Spleen (tissue), 11 donors: ENCODE results near the gene CAMTA2. TPM values are rescaled to one million over a fixed set of nuclear protein-coding genes. Genes with fewer than 3 reads are reported as not detected.
"Not testable (repeated sequence)": the region's sequence is repeated elsewhere in the genome, so short reads cannot be mapped to it uniquely, and the experiment has no call there.

ENCODE experiments used
- DNase-seq: peaks from one replicate; pipeline ENCODE4 v3.0.0-alpha.2; 2020
- H3K27ac ChIP-seq, 8 donors: fragments of 200-600 bp; sonication (generic) in 7 of 8; 1 replicate in 4 of 8; 2 replicates in 4 of 8; pipeline versions ENCODE4 v1.5.0 to v1.8.0; 2016 to 2021; ENCODE audit warnings: inconsistent platforms in 4 of 8, mild to moderate bottlenecking in 4 of 8, moderate library complexity in 1 of 8
- H3K27me3 ChIP-seq, 7 donors: fragments of 200-600 bp; sonication (generic) in 6 of 7; replicated peaks in 1 of 7; 1 replicate in 4 of 7; 2 replicates in 3 of 7; pipeline versions ENCODE4 v1.5.0 to v1.8.0; 2016 to 2021; ENCODE audit warnings: inconsistent platforms in 3 of 7, mild to moderate bottlenecking in 1 of 7
- H3K36me3 ChIP-seq, 6 donors: fragments of 200-600 bp; sonication (generic) in 5 of 6; 1 replicate in 4 of 6; 2 replicates in 2 of 6; pipeline versions ENCODE4 v1.5.0 to v1.8.0; 2016 to 2021; ENCODE audit warnings: inconsistent platforms in 2 of 6
- H3K4me1 ChIP-seq, 6 donors: fragments of 200-600 bp; sonication (generic) in 5 of 6; 1 replicate in 3 of 6; 2 replicates in 3 of 6; pipeline versions ENCODE4 v1.5.0 to v1.8.0; 2016 to 2021; ENCODE audit warnings: inconsistent platforms in 3 of 6
- H3K4me3 ChIP-seq, 8 donors: fragments of 200-600 bp; sonication (generic) in 7 of 8; 1 replicate in 4 of 8; 2 replicates in 4 of 8; pipeline versions ENCODE4 v1.5.0 to v1.8.0; 2016 to 2021; ENCODE audit warnings: inconsistent platforms in 4 of 8, mild to moderate bottlenecking in 4 of 8, moderate library complexity in 2 of 8
- H3K9me3 ChIP-seq, 8 donors: fragments of 200-600 bp; sonication (generic) in 7 of 8; 1 replicate in 4 of 8; 2 replicates in 4 of 8; pipeline versions ENCODE4 v1.5.0 to v1.8.0; 2016 to 2021; ENCODE audit warnings: inconsistent platforms in 4 of 8
- POLR2A ChIP-seq, 3 donors: fragments of 450-650 bp; IDR thresholded peaks; one replicate each; pipeline ENCODE4 v1.5.1; 2017; ENCODE audit warnings: antibody characterized with exemption in 3 of 3, mild to moderate bottlenecking in 1 of 3
- POLR2AphosphoS5 ChIP-seq, 3 donors: sonication (generic); formaldehyde crosslinking; IDR thresholded peaks; one replicate each; pipeline ENCODE4 v1.5.1; 2017; ENCODE audit warnings: antibody characterized with exemption in 3 of 3
- WGBS, 5 donors: extraction: QIAGEN DNeasy Blood & Tissue Kit in 3 of 5; methylation state at CpG; one replicate each; pipeline versions ENCODE4 v1.1.5 to v1.1.7; 2013 to 2018; 5-methylcytosine and 5-hydroxymethylcytosine counted together
- intact Hi-C: fragments of 100-400 bp; cut with DNase I; formaldehyde crosslinking; loops from one replicate; pipeline ENCODE4 v1.15.0; 2023; ENCODE audit warnings: low total_unique reads
- polyA plus RNA-seq, 3 donors: library from polyadenylated mRNA; stranded (reverse); fragments of 200-250 nt; gene quantifications; one replicate each; pipeline ENCODE4 v1.2.1, GENCODE V29; 2013
- total RNA-seq, 7 donors: library from RNA; depleted of rRNA in 3 of 7; stranded (reverse); fragments of >200 nt in 3 of 7; fragmentation: NEBNext Ultra II Directional in 4 of 7; extraction: Animal tissue kit (Norgen Biotek cat#: 25700) in 4 of 7; gene quantifications; one replicate each; pipeline versions ENCODE4 v1.1.0 to v1.2.1, GENCODE V29; 2016 to 2021
- TF ChIP-seq, protein P1 (sequence below), 11 experiments: fragments of 200-600 bp in 7 of 11; fragments of 450-650 bp in 4 of 11; sonication (generic) in 4 of 11; IDR thresholded peaks in 8 of 11; conservative IDR thresholded peaks in 3 of 11; 1 replicate in 7 of 11; 2 replicates in 4 of 11; pipeline versions ENCODE4 v1.4.0 to v1.8.0; 2016 to 2021; ENCODE audit warnings: antibody characterized with exemption in 11 of 11, inconsistent platforms in 4 of 11, mild to moderate bottlenecking in 1 of 11
- donor health status: healthy with polysubstance abuse.
- donor health status: DM: no; HTN: no; CAD: no; lungs with moderate emphysema.
- donor health status: DM: no; HTN: no; CAD: no.
- donor health status: Bipolar disorder and iron deficiency.
- donor health status: healthy.
- donor health status: DM: no; HTN: no; CAD: no.
- donor health status: DM: yes; HTN: yes; CAD: no.

Gene CAMTA2
- total and polyA plus RNA-seq, 10 donors = 21.3 to 79.8 (median 50.5) TPM

DNA sequence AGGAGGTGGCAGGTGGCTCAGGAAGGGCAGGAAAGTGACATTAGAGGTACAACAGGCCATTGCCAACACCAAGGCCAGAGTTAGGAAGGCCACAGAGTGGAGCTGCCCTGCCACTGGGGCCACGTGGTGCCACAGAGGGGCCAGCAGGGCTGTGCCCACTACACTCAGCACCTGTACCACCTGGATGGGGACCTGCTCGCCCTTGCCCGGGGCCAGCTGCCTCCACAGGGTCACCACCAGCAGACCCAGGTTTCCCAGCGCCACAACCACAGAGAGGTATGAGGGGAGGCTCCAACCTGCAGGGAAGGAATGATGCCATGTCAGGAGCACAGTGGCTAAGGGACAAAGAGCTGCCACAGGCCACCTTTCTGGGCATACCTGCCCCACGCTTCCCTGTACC, 46.6 kb upstream of the CAMTA2 start:
- peaks cover 7 to 51% (median 29%) of the 10 kb centered on the region in 6 donors for H3K4me1 ChIP-seq
- no peaks in the 10 kb centered on the region for H3K36me3 ChIP-seq
- H3K27me3 ChIP-seq = peaks cover 0 to 29% (median 6%) of the 10 kb centered on the region in 7 donors
- H3K4me3 ChIP-seq = no peak overlapping the region
- 90 to 96% (median 91%) methylated on average over 2 to 5 of the region's 5 CpGs for WGBS, 5 donors
- no peak overlapping the region for H3K27ac ChIP-seq
- no peaks in the 10 kb centered on the region for H3K9me3 ChIP-seq
- TF ChIP-seq, protein P1, sequence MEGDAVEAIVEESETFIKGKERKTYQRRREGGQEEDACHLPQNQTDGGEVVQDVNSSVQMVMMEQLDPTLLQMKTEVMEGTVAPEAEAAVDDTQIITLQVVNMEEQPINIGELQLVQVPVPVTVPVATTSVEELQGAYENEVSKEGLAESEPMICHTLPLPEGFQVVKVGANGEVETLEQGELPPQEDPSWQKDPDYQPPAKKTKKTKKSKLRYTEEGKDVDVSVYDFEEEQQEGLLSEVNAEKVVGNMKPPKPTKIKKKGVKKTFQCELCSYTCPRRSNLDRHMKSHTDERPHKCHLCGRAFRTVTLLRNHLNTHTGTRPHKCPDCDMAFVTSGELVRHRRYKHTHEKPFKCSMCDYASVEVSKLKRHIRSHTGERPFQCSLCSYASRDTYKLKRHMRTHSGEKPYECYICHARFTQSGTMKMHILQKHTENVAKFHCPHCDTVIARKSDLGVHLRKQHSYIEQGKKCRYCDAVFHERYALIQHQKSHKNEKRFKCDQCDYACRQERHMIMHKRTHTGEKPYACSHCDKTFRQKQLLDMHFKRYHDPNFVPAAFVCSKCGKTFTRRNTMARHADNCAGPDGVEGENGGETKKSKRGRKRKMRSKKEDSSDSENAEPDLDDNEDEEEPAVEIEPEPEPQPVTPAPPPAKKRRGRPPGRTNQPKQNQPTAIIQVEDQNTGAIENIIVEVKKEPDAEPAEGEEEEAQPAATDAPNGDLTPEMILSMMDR (IDR thresholded peaks at IDR 0.05 in 8 of 11, conservative IDR thresholded peaks at IDR 0.05 in 3 of 11) = no peak
- TF ChIP-seq POLR2A (IDR thresholded peaks at IDR 0.05) = no peak
- no peak for TF ChIP-seq POLR2AphosphoS5 (IDR thresholded peaks at IDR 0.05)
- DNase-seq = no peak
- intact Hi-C loops = no loop called here

DNA sequence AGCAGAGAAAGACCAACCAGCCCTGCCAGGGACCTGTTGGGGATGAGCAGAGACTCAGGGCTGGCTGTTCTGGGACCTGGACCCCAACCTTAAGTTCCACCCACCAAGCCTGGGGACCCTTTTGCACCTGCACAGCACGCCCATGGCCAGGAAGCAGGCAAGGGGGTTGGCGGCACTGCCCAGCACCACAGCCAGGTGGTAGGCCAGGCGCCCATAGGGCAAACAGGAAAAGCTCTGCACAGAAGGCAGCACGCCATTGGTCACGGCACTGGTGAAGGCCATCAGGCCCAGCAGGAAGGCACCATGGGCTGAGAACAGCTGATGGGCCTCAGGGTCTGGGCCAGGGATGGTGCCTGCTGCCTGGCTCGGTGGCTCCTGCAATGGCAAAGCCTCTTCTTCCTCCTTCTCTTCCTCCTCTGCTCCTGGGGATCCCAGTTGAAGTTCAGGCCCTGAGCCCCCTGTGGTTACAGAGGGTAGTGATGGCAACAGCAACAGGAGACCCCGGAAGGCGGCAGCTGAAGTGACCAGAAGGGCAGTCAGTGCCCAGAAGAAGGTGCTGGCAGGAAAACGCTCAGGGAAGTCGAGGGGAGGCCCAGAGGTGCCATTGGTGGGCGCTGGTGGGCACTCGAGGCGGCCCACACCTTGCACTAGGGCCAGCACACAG, 46.0 kb upstream of the CAMTA2 start:
- no peak overlapping the region for H3K4me3 ChIP-seq
- WGBS, 5 donors = 71 to 92% (median 82%) methylated on average over 13 of the region's 13 CpGs
- no peaks in the 10 kb centered on the region for H3K9me3 ChIP-seq
- no peak for DNase-seq
- peaks cover 0 to 29% (median 6%) of the 10 kb centered on the region in 7 donors for H3K27me3 ChIP-seq
- H3K4me1 ChIP-seq = peaks cover 7 to 51% (median 29%) of the 10 kb centered on the region in 6 donors
- TF ChIP-seq POLR2A (IDR thresholded peaks at IDR 0.05) (no peak), POLR2AphosphoS5 (IDR thresholded peaks at IDR 0.05) (no peak)
- TF ChIP-seq, protein P1 (IDR thresholded peaks at IDR 0.05 in 8 of 11, conservative IDR thresholded peaks at IDR 0.05 in 3 of 11) = no peak
- intact Hi-C loops = no loop called here
- no peak overlapping the region for H3K27ac ChIP-seq
- no peaks in the 10 kb centered on the region for H3K36me3 ChIP-seq

DNA sequence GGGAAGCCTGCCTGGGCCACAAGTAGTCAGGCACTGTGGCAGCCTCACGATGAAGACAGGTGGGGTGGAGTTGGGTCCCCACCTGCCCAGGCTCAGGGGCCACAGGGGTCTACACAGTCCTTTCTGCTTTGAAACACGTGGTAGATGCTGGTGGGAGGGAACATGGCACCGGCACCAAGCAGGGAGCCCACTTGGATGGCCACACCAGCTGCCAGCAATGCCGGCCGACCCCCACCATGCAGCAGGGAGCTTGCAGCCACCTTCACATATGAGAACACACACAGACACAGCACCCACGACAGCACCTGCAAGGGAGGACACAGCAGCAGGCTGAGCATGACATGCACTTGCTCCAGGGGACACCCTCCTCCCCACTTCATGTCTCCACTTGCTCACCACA, 45.4 kb upstream of the CAMTA2 start:
- 80 to 93% (median 88%) methylated on average over 2 to 6 of the region's 6 CpGs for WGBS, 5 donors
- TF ChIP-seq POLR2AphosphoS5 (IDR thresholded peaks at IDR 0.05) (no peak), POLR2A (IDR thresholded peaks at IDR 0.05) (no peak)
- TF ChIP-seq, protein P1 (IDR thresholded peaks at IDR 0.05 in 8 of 11, conservative IDR thresholded peaks at IDR 0.05 in 3 of 11) = no peak
- H3K4me1 ChIP-seq = peaks cover 7 to 51% (median 29%) of the 10 kb centered on the region in 6 donors
- H3K9me3 ChIP-seq = no peaks in the 10 kb centered on the region
- H3K4me3 ChIP-seq = no peak overlapping the region
- no peaks in the 10 kb centered on the region for H3K36me3 ChIP-seq
- H3K27ac ChIP-seq = peak overlapping the region in 1 of 8 donors; percentile 89
- intact Hi-C loops = no loop called here
- peaks cover 0 to 29% (median 6%) of the 10 kb centered on the region in 7 donors for H3K27me3 ChIP-seq
- DNase-seq = no peak

DNA sequence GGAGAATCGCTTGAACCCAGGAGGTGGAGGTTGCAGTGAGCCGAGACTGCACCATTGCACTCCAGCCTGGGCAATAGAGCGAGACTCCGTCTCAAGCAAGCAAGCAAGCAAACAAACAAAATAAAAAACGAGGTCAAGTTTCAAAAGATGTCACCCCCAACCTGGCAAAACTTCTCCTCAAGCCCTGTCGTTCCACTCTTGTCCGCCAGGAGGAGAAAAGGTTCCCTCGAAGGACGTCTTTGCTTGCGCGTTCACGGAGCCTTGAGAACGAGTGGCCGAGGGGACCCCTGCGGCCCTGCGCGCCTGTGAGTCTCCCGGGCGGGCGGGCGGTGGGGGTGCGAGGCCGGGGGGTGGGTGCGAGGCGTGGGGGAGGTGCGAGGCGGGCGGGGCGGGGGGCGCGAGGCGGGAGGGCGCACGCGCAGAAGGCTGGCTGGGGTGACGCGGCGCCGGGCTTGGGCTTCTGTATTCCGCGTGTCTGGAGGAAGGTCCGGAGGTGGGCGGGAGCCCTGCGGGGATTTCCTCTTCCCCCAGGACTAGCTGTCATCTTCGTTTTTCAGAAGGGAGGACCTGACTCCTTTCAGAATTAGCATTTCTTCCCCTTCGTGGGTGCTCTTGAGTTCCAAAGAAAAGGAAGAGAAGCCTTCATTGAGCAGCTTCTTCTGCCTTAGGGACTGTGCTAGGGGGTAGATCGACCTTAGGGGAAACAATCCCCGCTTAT, 44.0 kb upstream of the CAMTA2 start:
- intact Hi-C loops = no loop called here
- Histone ChIP-seq H3K36me3 (no peaks in the 10 kb centered on the region), H3K4me1 (peaks cover 7 to 51% (median 29%) of the 10 kb centered on the region in 6 donors), H3K27me3 (peaks cover 0 to 29% (median 6%) of the 10 kb centered on the region in 7 donors), H3K4me3 (peak overlapping the region; percentile 30 to 74 (median 46)), H3K27ac (peak overlapping the region; percentile 13 to 89 (median 76)), H3K9me3 (no peaks in the 10 kb centered on the region)
- WGBS, 5 donors = 3 to 11% (median 3%) methylated on average over 16 to 48 of the region's 48 CpGs
- DNase-seq = peak; percentile 90
- peak; percentile 47 to 61 (median 52) for TF ChIP-seq POLR2AphosphoS5 (IDR thresholded peaks at IDR 0.05)
- no peak for TF ChIP-seq POLR2A (IDR thresholded peaks at IDR 0.05)
- TF ChIP-seq, protein P1 (IDR thresholded peaks at IDR 0.05 in 8 of 11, conservative IDR thresholded peaks at IDR 0.05 in 3 of 11) = peak; percentile 84 to 94 (median 88)

DNA sequence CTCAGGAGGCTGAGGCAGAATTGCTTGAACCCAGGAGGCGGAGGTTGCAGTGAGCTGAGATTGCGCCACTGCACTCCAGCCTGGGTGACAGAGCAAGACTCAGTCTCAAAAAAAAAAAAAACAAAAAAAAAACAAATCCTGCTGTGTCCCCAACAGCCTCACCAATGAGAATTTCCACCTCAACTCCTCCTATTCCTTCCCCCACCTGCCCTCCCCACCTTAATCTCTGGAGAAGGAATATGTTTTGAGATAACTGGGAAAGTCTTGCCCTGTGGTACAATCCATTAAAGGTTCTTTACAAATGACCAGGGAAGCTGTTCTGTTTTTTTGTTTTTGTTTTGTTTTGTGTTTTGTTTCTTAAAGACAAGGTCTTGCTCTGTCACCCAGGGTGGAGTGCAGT, 42.7 kb upstream of the CAMTA2 start:
- H3K4me3 ChIP-seq, H3K36me3 ChIP-seq, intact Hi-C loops, H3K9me3 ChIP-seq, DNase-seq: not testable (repeated sequence)
- peaks cover 0 to 19% (median 2%) of the 10 kb centered on the region in 7 donors for H3K27me3 ChIP-seq
- peak overlapping the region in 5 of 8 donors; percentile 67 to 89 (median 76) for H3K27ac ChIP-seq
- peaks cover 7 to 47% (median 26%) of the 10 kb centered on the region in 6 donors for H3K4me1 ChIP-seq
- 62 to 89% (median 72%) methylated on average over 2 of the region's 2 CpGs for WGBS, 5 donors
